Stimulated activated CD8-positive, alpha-beta memory T cell treated with anti-CD3 and anti-CD28 coated beads, Interleukin-2, amount 100 ng/mL, for 1 hour (primary cell): Measurements from ENCODE around the gene ZNF207.
A peak's percentile ranks its signal among the peaks of the same experiment; 100 is the strongest.
"Not testable (repeated sequence)": the region's sequence is repeated elsewhere in the genome, so short reads cannot be mapped to it uniquely, and the experiment has no call there.

Experiments
- DNase-seq, 2 donors: peaks; one replicate each; pipeline ENCODE4 v3.0.0-alpha.2; 2020; ENCODE audit warnings: low read depth in 2 of 2

Gene ZNF207

DNA sequence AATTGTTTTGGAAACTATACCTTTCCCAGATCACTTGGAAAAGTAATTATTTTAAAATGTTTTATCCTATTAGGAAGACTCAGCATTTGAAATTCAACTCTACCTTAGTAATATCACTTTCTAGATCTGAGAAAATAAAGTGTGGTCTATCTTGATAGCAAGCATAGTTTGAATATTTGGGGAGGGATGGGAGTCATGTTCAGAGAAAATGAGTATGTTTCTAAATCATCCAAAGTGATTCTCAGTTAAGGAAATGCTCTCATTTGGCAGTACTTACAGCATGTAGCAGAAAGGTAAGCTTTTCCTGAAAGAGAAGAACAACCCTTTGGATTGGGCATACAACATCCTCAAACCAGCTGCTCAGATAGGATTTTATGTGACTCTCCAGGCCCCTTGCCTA is 14.9 kb upstream of the ZNF207 start:
- no peak for DNase-seq

DNA sequence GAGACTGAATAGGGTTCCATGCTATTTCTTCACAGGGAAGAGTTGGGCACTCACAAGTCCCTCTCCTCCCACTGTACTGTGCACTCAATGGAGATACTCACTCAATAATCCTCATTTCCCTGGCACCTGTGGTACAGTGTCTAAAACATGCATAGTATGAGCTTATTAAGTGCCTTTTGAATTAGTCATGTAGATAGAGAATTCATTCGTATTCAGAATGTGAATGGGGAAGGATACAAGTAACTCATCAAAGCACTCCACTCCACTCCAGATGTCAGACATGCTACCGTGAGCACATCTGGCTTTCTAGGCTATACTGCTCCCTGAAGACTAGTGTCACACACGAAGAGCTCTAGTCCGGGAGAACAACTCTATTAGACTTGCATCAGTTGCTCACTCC is 14.3 kb upstream of the ZNF207 start:
- DNase-seq, result no peak

DNA sequence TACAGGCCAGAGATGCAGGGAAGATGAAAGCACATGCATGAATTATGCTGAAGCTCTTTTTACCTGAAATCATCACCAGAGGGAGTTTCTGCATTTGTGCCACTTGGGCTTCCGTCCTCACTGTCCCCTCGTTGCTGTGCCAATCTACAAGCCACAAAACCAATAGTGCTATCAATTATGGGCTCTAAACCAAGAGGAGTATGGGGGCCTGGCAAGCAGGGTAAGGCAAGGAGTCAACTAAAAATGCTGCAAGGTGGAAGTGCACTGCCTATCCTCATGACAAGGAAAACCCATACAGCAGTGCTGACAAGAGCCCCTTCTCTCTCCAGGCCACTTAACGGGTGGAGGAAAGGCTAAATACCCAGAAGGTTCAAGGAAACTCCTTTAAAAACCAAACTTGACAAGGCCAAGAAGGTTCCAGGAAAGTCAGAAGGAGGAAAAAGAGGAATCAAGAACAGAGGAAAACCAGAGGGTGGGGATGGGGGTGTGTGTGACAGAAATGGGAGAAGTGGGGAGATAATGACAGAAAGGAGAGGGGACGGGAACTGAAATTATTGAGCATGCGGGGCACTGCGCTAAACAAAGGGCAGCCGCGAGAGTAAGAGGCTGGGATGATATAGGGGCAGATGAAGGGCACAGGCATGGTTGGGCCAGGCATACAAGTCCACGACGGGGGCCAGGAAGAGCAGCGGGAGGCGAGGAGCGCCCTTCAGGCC is 8.7 kb upstream of the ZNF207 start:
- DNase-seq, result no peak

DNA sequence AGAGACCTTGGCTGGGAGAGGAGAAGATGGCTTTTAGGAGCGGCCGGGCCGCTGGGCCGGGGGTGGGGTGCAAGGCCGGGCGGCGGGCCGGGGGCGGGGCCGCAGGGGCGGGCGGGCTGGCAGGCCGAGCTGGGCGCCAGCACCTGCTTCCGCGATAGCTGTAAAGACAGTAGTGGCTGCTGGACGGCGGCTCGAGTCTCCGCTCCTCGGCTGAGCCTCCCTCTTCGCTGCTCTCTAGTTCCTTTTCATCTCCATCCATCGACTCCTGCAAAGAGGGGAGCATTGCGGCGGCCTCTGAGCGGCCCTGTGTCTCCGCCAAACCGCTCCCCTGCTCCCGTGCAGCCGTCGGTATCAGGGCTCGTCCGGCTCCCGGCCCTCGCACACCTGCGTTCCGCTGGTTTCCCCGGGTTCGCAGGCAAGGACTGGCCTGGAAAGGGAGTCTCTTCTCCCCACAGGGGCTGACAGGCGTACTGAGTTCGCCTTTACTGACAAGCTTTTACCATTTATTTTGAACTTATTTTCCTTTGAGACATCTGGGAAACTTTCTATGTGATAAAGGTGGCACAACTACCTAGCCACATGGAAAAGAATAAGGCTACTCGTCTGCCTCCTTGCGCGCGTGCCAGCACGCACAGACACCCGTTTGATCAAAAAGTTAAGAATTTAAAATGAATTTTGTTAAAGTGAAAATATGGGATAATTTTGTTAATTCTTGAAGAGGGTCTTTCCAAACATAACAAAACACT is 7.9 kb upstream of the ZNF207 start, which contains the start of gene C17orf75:
Gene C17orf75 (minus strand): TSS at position 317 of the 746 bp plus-strand sequence. CDS start 34 bp downstream, at position 283.
- peak; percentile 52 to 62 for DNase-seq

DNA sequence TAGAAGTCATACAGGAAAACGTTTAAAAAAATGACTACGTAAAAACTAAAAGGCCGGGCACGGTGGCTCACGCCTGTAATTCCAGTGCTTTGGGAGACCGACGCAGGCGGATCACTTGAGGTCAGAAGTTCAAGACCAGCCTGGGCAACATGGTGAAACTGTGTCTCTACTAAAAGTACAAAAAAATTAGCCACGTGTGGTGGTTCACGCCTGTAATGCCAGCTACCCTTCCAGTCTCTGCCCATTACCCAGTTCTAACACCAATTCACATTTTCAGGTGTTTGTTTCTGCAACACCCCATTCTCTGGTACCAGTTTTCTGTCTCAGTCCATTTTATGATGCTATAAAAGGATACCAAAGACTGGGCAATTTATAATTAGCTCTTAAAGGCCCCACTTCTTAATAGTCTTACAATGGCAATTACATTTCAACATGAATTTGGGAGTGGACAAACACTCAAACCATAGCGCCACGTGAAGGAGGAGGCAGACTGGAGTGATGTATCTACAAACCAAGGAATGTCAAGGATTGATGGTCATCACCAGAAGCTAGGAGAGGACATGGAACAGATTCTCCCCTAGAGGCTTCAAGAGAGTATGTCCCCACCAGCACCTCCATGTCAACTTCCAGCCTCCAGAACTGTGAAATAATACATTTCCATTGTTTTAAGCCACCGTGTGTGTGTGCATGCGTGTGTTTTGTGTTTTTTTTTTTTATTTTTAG is 7.2 kb upstream of the ZNF207 start:
- DNase-seq, result no peak

DNA sequence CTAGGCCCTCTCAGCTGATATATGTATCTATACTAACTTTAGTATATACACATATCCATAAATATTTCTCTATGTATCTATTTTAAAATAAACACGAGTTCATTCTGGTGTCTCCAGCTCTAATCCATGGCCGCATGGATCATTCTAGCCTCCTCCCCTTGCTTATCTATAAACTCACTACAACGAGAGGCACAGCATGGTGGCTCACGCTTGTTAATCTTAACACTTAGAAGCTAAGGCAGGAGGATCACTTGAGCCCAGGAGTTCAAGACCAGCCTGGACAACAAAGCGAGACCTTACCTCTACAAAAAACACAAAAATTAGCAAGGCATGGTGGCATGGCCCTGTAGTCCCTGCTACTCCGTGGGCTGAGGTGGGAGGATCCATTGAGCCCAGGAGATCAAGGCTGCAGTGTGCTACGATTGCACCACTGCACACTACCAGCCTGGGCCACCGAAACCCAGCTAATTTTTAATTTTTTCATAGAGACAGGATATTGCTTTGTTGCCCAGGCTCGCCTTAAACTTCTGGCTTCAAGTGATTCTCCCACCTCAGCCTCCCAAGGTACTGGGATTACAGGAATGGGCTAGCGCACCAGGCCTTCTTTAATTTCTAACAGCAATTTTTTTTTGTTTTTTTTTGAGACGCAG is 3.9 kb upstream of the ZNF207 start:
- DNase-seq, result no peak

DNA sequence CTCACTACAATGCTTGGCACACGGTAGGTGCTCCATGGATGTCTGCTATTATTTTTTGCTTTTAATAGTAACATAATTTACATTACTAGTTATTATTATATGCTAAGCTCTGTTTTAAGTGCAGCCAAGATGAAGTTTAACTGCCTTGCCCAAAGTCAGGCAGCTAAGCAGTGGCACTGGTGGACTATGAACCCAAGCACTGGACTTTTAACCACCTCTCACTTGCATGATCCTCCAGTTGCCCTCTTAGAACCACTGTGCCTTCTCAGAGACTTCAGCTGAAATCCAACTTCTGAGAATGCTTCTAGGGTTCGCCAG is 1.5 kb upstream of the ZNF207 start:
- no peak for DNase-seq

DNA sequence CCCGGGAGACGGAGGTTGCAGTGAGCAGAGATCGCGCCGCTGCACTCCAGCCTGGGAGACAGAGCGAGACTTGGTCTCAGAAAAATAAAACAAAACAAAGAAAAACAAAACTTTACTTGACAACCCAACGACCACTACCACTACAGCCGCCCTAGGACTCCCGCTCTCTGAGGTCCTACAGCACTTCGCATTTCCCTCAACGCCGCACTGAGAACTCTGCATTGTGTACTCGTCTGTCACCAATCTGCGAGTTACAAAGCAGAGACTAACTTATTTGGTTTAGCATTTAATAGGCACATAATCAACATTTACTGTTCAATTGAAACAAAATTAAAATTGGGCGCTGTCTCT is 479 bp upstream of the ZNF207 start:
- DNase-seq, result no peak

DNA sequence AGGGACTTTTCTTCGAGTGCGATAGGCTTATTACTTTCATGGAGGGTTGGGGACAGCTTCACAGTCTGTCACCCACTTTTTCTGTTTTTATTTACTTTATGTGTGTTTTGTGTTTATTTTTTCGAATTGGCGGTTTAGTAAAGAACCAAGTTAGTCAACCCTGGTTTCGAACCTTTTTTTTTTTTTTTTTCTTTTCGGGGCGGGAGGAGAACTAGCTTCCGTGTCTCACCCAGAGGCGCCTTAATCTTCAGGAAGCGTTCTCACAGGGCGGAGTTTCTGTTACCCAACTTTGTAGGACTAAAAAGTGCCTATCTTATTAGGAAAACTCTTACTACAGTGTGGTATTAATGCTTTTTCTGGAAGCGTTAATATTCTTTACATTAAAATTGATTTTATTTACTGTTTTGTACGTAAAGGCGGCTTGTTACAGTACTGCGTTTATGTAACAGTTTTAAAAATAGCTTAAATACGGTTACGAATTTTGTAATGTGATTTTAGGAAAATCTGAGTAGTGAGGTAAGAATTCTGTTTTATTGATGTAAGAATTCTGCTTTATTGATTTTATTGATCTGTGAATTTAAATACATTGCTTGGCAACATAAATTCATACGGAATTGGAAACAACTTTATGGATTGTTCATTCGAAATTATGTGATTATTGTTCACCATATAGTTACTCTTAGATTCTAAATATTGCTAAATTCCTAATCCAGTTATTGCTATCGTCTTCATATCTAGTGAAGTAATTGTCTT is 885 bp downstream of the ZNF207 start:
- DNase-seq, result no peak

DNA sequence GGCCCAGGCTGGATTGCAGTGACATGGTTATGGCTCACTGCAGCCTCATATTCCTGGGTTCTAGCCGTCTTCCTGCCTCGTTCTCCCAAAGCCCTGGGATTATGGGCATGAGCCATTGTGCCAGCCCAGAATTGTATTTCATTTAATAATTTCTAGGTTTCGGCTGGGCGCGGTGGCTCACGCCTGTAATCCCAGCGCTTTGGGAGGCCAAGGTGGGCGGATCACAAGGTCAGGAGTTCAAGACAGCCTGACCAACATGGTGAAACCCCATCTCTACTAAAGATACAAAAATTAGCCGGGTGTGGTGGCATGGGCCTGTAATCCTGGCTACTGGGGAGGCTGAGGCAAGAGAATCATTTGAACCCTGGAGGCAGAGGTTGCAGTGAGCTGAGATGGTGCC is 2.8 kb downstream of the ZNF207 start:
- not testable (repeated sequence) for DNase-seq

DNA sequence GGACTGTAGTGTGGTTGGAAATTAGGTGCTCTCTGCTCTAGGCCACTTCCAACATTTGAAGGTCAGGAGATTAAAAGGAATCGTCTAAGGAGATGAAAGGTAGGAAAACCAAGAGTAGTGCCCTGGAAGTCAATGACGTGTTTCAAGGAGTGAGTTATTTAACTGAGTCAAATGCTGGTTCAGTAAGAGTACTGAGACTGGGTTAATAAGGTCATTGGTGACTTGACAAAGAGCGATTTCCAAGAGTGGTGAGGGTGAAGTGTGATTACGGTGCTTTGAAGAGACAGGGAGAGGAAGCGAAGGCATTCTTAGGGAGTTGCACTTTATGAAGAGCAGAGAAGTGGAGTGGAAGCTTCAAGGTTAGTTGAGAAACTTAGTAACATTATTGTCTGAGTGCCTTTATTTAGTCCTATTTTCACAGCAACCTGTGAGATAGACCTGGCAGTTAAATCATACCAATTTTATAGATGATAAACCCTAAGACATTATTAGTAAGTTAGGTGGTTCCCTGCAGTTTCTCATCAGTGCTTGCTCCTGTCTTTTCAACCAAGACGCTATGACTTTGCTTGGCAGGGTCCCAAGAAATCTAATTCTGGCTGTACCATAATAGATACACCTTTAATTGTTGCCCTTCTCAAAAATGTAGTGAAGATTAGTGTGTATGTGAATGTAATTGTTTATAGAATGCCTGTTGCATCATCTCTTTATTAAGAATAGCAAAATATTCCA is 5.9 kb downstream of the ZNF207 start:
- DNase-seq, result no peak

DNA sequence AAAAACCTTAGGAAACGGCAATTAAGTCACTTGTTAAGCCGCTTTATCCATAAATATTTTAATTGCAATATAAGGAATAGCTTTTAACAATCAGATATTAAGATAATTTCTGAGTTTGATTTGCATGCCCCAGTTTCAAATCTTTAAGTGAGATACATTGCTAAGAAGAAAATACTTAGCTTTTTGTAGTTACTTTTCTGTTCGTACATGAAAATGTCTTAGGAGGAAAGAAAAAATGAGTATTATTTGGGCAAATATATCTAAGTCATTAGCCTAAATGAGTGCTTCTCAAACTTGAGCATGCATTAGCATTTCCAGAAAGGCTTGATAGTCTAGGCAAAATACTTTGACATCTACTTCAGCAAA is 6.4 kb downstream of the ZNF207 start:
- no peak for DNase-seq

DNA sequence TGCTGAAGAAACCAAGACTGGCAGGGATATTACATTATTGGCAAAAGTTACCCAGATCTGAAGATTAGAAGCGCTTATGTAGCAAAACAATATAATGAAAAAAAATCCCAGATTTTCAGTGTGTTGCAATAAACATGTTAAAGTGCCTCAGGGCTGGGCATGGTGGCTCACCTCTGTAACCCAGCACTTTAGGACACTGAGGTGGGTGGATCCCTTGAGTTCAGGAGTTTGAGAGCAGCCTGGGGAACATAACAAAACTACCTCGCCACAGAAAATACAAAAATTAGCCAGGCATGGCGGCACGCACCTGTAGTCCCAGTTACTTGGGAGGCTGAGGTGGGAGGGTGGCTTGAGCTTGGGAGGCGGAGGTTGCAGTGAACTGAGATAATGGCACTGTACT is 6.8 kb downstream of the ZNF207 start:
- no peak for DNase-seq

DNA sequence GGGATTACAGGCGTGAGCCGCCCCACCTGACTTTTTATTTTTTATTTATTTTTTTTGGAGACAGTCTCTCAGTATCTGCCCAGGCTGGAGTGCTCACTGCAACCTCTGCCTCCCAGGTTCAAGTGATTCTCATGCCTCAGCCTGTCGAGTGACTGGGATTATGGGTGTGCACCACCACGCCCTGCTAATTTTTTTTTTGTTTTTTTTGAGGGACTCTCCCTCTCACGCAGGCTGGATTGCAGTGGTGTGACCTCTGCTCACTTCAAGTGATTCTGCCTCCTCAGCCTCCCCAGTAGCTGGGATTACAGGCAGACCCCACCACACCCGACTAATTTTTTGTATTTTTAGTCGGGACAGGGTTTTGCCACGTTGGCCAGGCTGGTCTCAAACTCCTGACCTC is 7.7 kb downstream of the ZNF207 start:
- DNase-seq, result no peak

DNA sequence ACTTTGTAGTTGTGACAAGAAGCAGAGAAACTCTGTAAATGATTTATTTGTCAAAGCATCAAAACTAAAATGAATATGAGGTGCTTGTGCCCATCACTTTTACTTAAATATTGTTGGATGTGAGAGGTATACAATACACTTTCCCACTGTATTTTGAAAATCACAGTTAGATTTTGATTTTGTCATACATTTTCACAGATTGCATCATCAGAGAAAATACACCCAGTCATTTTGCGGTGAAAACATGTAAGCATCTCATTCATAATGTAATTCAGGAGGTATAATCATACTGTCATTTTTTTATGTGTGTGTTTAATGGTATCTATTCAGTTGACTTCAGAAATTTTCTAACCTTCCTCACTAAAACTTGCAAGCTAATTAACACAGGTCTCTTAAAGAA is 11.3 kb downstream of the ZNF207 start:
- DNase-seq, result no peak

DNA sequence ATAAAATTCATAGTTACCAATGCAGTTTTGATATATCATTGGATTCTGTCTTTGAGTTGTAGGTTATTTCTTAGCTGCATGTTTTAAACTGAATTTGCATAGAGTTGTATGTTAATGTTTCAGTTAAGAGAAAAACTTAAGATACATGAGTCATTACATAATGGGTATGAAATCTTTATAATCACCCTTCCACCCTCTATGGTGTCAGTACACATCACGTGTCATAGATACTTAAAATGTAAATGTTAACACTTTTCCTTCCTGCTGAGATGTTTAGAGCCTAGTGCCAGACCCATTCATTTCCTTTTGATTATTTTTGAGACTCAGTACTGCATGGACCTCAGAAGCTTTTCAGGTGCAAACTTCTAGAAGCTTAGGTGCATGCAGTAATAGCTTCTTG is 20.5 kb downstream of the ZNF207 start:
- DNase-seq, result no peak

DNA sequence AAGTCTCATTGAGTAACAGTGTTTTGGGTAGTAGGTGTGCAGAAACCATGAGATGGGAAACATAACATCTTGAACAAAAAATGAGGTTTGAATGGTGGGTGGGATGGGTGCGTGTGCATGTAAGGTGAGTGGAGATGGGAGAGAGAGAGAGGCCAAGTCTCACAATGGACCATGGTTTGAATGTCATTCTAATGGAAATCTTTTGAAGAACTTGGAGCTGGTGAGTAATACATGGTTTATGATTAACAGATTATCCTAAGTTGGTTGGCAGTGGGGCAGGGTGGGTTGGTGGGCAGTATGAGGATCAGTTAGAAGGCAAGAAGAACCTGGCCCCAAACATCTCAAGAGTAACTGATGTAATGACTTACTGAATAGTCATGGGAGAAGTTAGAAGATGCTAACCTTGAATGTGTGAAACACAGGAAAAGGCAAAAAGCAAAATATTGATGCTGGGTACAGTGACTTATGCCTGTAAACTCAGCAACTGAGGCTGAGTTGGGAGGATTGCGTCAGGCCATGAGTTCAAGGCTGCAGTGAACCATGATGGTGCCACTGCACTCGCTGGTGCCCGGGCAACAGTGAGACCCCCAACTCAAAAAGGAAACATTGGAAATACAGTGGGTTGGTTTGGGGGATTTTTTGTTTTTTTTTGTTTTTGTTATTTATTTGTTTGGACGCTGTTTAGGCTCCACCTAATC is 32.7 kb downstream of the ZNF207 start:
- no peak for DNase-seq

DNA sequence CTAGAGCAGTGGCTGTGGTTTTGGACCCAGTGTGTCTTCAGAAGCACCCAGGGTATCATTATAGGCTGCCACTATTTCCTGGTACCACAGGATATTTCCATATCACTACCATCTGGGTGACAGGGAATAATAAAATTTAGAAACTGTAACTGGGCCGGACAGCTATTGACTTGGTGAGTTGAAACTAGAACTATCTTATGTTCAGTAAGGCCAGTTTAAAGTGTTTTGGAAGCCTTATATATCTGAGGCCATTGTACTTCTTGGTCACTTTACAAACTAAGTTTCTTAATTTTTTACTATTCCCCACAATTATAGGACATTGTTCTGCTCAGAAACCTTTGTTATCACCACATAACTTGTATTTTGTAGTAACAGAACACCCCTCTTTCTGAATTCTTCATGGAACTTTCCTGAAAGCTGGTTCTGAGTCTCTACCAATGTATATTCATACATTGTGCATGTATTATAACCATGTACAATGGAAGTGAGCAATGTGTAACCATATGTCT is 34.0 kb downstream of the ZNF207 start:
- no peak for DNase-seq

DNA sequence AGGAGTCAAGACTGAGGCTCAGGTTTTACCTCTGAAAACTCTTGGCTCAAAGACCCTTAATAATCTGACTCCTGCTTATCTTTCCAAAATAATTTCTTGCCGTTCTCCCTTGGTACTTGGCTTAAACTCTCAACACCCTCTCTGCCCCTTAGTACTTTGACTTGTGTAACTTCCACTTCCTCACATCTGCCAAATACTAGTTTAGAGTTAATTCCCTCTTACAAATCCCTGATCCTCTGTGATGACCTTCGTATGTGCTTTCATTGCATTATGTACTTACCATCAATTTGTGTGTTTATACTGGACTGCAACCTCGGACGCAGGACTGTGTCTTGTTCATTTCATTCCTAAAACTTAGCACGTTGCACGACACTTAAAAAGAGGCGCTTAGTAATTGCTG is 35.2 kb downstream of the ZNF207 start:
- no peak for DNase-seq

DNA sequence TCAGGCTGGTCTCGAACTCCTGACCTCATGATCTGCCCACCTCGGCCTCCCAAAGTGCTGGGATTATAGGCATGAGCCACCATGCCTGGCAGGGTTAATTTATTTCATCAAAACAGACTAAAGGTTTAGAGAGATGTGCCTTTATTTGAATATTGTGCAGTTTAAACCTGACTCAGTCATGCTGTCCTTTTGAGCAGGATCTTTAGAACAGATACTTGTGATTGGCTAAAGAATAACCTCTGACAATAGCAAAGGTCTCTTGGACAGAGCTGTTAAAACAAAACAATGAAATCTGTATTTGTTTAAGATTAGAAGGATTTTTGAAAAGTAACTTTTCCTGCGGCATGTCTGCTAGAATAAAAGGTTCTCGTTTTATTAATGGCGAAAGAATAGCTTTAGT is 36.0 kb downstream of the ZNF207 start:
- no peak for DNase-seq
